ENCODE results near the gene RBMY1E.
"Not testable (repeated sequence)": the region's sequence is repeated elsewhere in the genome, so short reads cannot be mapped to it uniquely, and the experiment has no call there.

RBMY1E gene

DNA sequence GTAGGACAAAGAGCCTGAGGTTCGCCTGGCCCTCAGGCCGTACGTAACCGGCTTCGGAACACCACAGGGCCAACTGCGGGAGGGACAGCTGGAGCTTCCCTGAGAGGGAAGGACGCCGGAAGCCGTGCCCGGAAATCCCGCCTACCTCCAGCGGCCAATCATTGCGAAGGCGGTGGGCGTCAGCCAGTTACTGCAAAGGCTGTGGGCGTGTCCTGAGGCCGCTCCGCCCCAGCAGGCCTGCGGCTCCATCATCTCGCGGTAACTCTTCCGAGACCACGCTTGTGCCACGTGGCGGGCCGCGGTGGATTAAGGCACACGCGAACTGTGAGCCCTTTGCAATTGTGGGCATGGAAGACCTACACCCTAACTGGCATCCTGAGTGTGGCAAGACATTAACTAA lies at the start of gene RBMY1E:
RBMY1E (minus strand) TSS at position 101 of the 400 bp plus-strand sequence. CDS start 1,978 bp downstream, outside the sequence.
- not testable (repeated sequence) for DNase-seq

DNA sequence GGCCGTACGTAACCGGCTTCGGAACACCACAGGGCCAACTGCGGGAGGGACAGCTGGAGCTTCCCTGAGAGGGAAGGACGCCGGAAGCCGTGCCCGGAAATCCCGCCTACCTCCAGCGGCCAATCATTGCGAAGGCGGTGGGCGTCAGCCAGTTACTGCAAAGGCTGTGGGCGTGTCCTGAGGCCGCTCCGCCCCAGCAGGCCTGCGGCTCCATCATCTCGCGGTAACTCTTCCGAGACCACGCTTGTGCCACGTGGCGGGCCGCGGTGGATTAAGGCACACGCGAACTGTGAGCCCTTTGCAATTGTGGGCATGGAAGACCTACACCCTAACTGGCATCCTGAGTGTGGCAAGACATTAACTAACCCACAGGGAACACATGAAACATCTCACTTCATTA lies 23.4 kb downstream of the RBMY1E start, which contains the start of gene RBMY1D:
RBMY1D (minus strand) TSS at position 101 of the 400 bp plus-strand sequence. CDS start 2,013 bp downstream, outside the sequence.
- not testable (repeated sequence) for DNase-seq

DNA sequence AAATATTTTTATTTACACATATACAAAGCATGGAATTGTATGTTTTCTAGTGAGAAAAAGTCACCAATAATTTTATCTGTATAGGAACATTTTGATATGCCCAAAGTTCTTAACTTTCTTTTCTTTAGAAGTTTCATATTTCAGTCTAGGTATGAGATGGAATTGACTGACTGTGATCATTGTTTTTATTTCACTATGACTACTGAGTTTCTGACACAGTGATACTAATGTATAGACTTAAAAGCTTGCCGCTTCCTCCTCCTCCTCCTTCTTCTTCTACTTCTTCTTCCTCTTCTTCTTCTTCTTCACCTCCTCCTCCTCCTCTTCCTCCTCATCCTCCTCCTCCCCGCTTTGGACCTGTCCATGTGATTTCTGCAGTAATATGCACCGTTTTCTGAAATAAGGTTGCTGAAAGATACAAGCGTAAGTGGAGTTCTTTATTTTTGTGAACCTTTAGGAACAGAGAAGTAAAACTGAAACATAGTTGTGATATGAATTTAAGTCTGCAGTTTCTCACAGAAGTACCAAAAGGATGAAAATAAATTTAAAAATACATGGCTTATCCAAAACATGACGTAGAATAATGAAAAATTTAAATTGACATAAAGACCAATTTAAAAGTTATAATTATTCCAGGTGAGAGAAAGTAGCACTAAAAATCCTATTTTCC lies 48.3 kb downstream of the RBMY1E start:
- DNase-seq = not testable (repeated sequence)
